Cardiac muscle cell (in vitro differentiated cells and primary cell): ENCODE results near the gene TMBIM6. TPM values are rescaled to one million over a fixed set of nuclear protein-coding genes. Genes with fewer than 3 reads are reported as not detected.
"Not testable (repeated sequence)": the region's sequence is repeated elsewhere in the genome, so short reads cannot be mapped to it uniquely, and the experiment has no call there.

ENCODE experiments used
- DNase-seq, 2 donors: peaks; one replicate each; pipeline versions ENCODE4 v3.0.0 to v3.0.0-alpha.2; 2010 to 2017; ENCODE audit warnings: low read depth in 1 of 2, low spot score in 1 of 2
- H3K27ac ChIP-seq: fragments of 200-600 bp; sonication (generic); 2 replicates; pipeline ENCODE4 v1.5.1; 2016
- H3K27me3 ChIP-seq: fragments of 200-600 bp; sonication (generic); 2 replicates; pipeline ENCODE4 v1.6.0; 2016; ENCODE audit warnings: control low read depth
- H3K36me3 ChIP-seq: fragments of 200-600 bp; sonication (generic); 2 replicates; pipeline ENCODE4 v1.5.1; 2016; ENCODE audit warnings: control low read depth
- H3K4me1 ChIP-seq: fragments of 200-600 bp; sonication (generic); 2 replicates; pipeline ENCODE4 v1.8.1; 2017; ENCODE audit warnings: low read depth, mild to moderate bottlenecking, mixed run types
- H3K4me3 ChIP-seq: fragments of 200-600 bp; sonication (generic); 2 replicates; pipeline ENCODE4 v1.5.1; 2016; ENCODE audit warnings: mild to moderate bottlenecking
- H3K9me3 ChIP-seq: fragments of 200-600 bp; sonication (generic); 2 replicates; pipeline ENCODE4 v1.5.1; 2017; ENCODE audit warnings: low read depth, mild to moderate bottlenecking, control low read depth
- CTCF ChIP-seq: IDR thresholded peaks from 2 replicates; pipeline ENCODE4 v1.5.1; 2012; ENCODE audit warnings: low read depth, mild to moderate bottlenecking, low read length
- polyA plus RNA-seq: library from polyadenylated mRNA; unstranded; fragments of >200 nt; fragmentation: Nextera tagmentation; extraction: Ambion mirVana; gene quantifications from 2 replicates; pipeline ENCODE4 v1.2.1, GENCODE V29; 2016
- total RNA-seq: library from RNA; depleted of rRNA; stranded (reverse); fragments of >200 nt; gene quantifications from 2 replicates; pipeline ENCODE4 v1.2.3, GENCODE V29; 2016

Gene TMBIM6
- total and polyA plus RNA-seq, 2 experiments from 2014 or later, result 232 to 388 TPM

- Histone ChIP-seq H3K4me3 (no peak overlapping the region), H3K4me1 (no peaks in the 10 kb centered on the region), H3K27me3 (no peaks in the 10 kb centered on the region), H3K9me3 (no peaks in the 10 kb centered on the region), H3K36me3 (peaks cover 34% of the 10 kb centered on the region), H3K27ac (no peak overlapping the region)
- no peak for DNase-seq
- no peak for TF ChIP-seq CTCF
Observed at GRCh38 chr12:49766115-49766455, 24.7 kb downstream of the TMBIM6 start.

GRCh38 chr12:49767333-49767732, 26.0 kb downstream of the TMBIM6 start:
- Histone ChIP-seq H3K4me3 (no peak overlapping the region), H3K4me1 (no peaks in the 10 kb centered on the region), H3K9me3 (no peaks in the 10 kb centered on the region), H3K27ac (no peak overlapping the region), H3K27me3 (no peaks in the 10 kb centered on the region), H3K36me3 (peaks cover 21% of the 10 kb centered on the region)
- DNase-seq, result no peak
- no peak for TF ChIP-seq CTCF

- H3K36me3 ChIP-seq, H3K4me1 ChIP-seq, H3K9me3 ChIP-seq, H3K27me3 ChIP-seq, DNase-seq, H3K4me3 ChIP-seq, H3K27ac ChIP-seq: not testable (repeated sequence)
Observed at GRCh38 chr12:49773102-49773501, 31.7 kb downstream of the TMBIM6 start.

GRCh38 chr12:49776413-49776812, 35.1 kb downstream of the TMBIM6 start:
- peak; percentile 79 for TF ChIP-seq CTCF
- H3K36me3 ChIP-seq, result no peaks in the 10 kb centered on the region
- DNase-seq, result peak; percentile 79 to 89
- peaks cover 7% of the 10 kb centered on the region for H3K27me3 ChIP-seq
- H3K9me3 ChIP-seq, result no peaks in the 10 kb centered on the region
- no peaks in the 10 kb centered on the region for H3K4me1 ChIP-seq
- H3K27ac ChIP-seq, result no peak overlapping the region
- no peak overlapping the region for H3K4me3 ChIP-seq

GRCh38 chr12:49776858-49777257, 35.5 kb downstream of the TMBIM6 start:
- H3K4me3 ChIP-seq, result no peak overlapping the region
- H3K27ac ChIP-seq, result no peak overlapping the region
- H3K9me3 ChIP-seq, result no peaks in the 10 kb centered on the region
- H3K4me1 ChIP-seq, result no peaks in the 10 kb centered on the region
- TF ChIP-seq CTCF, result no peak
- no peaks in the 10 kb centered on the region for H3K36me3 ChIP-seq
- peaks cover 7% of the 10 kb centered on the region for H3K27me3 ChIP-seq
- no peak for DNase-seq

GRCh38 chr12:49777341-49777740, 36.0 kb downstream of the TMBIM6 start:
- DNase-seq, result no peak
- Histone ChIP-seq H3K4me3 (no peak overlapping the region), H3K27ac (no peak overlapping the region), H3K9me3 (no peaks in the 10 kb centered on the region), H3K36me3 (no peaks in the 10 kb centered on the region), H3K27me3 (peaks cover 7% of the 10 kb centered on the region), H3K4me1 (no peaks in the 10 kb centered on the region)
- no peak for TF ChIP-seq CTCF
